Stomach (tissue), 9 donors: ENCODE data around the gene IFNLR1. TPM values are rescaled to one million over a fixed set of nuclear protein-coding genes. Genes with fewer than 3 reads are reported as not detected.

Source experiments
- DNase-seq, 2 donors: peaks; one replicate each; pipeline versions ENCODE4 v3.0.0 to v3.0.0-alpha.2; 2013 to 2019
- H3K27ac ChIP-seq, 5 donors: fragments of 200-600 bp in 4 of 5; sonication (generic) in 4 of 5; one replicate each; pipeline ENCODE4 v1.5.1; 2013 to 2019; ENCODE audit warnings: mild to moderate bottlenecking in 1 of 5, moderate library complexity in 1 of 5
- H3K27me3 ChIP-seq, 3 donors: fragments of 200-600 bp; sonication (generic); one replicate each; pipeline ENCODE4 v1.5.1; 2017 to 2019; ENCODE audit warnings: mixed run types in 1 of 3
- H3K36me3 ChIP-seq, 4 donors: fragments of 200-600 bp; sonication (generic); 1 replicate in 3 of 4; 2 replicates in 1 of 4; pipeline ENCODE4 v1.5.1; 2016 to 2019
- H3K4me1 ChIP-seq, 4 donors: fragments of 200-600 bp; sonication (generic); one replicate each; pipeline ENCODE4 v1.5.1; 2016 to 2019
- H3K4me3 ChIP-seq, 4 donors: fragments of 200-600 bp; sonication (generic) in 3 of 4; one replicate each; pipeline ENCODE4 v1.5.1; 2016 to 2019; ENCODE audit warnings: mild to moderate bottlenecking in 1 of 4
- H3K9me3 ChIP-seq, 4 donors: fragments of 200-600 bp; sonication (generic); one replicate each; pipeline ENCODE4 v1.5.1; 2016 to 2019
- EP300 ChIP-seq: sonication (generic); formaldehyde crosslinking; IDR thresholded peaks from one replicate; pipeline ENCODE4 v1.6.1; 2017; ENCODE audit warnings: antibody characterized with exemption
- POLR2A ChIP-seq, 4 donors: fragments of 450-650 bp; IDR thresholded peaks; one replicate each; pipeline ENCODE4 v1.6.1; 2016; ENCODE audit warnings: antibody characterized with exemption in 4 of 4, control low read depth in 2 of 4, mild to moderate bottlenecking in 1 of 4, moderate library complexity in 1 of 4
- POLR2AphosphoS5 ChIP-seq, 3 donors: sonication (generic); formaldehyde crosslinking; IDR thresholded peaks; one replicate each; pipeline ENCODE4 v1.6.1; 2016; ENCODE audit warnings: antibody characterized with exemption in 3 of 3
- WGBS, 5 donors: extraction: QIAGEN DNeasy Blood & Tissue Kit in 3 of 5; methylation state at CpG; one replicate each; pipeline versions ENCODE4 v1.1.5 to v1.1.7; 2013 to 2018; 5-methylcytosine and 5-hydroxymethylcytosine counted together
- intact Hi-C: fragments of 100-400 bp; cut with DNase I; formaldehyde crosslinking; loops from one replicate; pipeline ENCODE4 v1.15.1; 2023; ENCODE audit warnings: low total_unique reads
- polyA plus RNA-seq, 3 donors: library from polyadenylated mRNA; stranded (reverse); fragments of 200-250 nt; gene quantifications; one replicate each; pipeline ENCODE4 v1.2.3, GENCODE V29; 2013
- total RNA-seq, 5 donors: library from RNA; depleted of rRNA; stranded (reverse); fragments of >200 nt; gene quantifications; one replicate each; pipeline versions ENCODE4 v1.1.0 to v1.2.3, GENCODE V29; 2014 to 2016
- TF ChIP-seq, protein P1 (sequence below), 7 experiments: fragments of 450-650 bp in 4 of 7; fragments of 200-600 bp in 3 of 7; sonication (generic) in 3 of 7; IDR thresholded peaks; one replicate each; pipeline ENCODE4 v1.5.1; 2016 to 2019; ENCODE audit warnings: antibody characterized with exemption in 7 of 7, control low read depth in 2 of 7, mild to moderate bottlenecking in 1 of 7
- donor health status: healthy with polysubstance abuse.
- donor health status: Bipolar disorder and iron deficiency.
- donor health status: healthy.

The IFNLR1 gene
- total and polyA plus RNA-seq, 8 donors, result 0.31 to 6.1 (median 1.1) TPM; not detected in 1

GRCh38 chr1:24202556-24202955 lies 15.5 kb upstream of the IFNLR1 start:
- Histone ChIP-seq H3K27ac (peak overlapping the region in 4 of 5 donors; percentile 39 to 78 (median 64)), H3K4me1 (peaks cover 0 to 22% (median 11%) of the 10 kb centered on the region in 4 donors), H3K27me3 (peaks cover 0 to 13% (median 0%) of the 10 kb centered on the region in 3 donors), H3K4me3 (no peak overlapping the region), H3K36me3 (no peaks in the 10 kb centered on the region), H3K9me3 (no peaks in the 10 kb centered on the region)
- DNase-seq, result no peak
- intact Hi-C loops, result loop anchor here (5.0 kb wide), 1 partner anchor 185 kb away; no protein-coding TSS in a partner anchor
- WGBS, 5 donors, result 86 to 92% (median 92%) methylated on average over 9 of the region's 9 CpGs
- TF ChIP-seq POLR2A (IDR thresholded peaks at IDR 0.05) (no peak), POLR2AphosphoS5 (IDR thresholded peaks at IDR 0.05) (no peak), EP300 (no peak)
- TF ChIP-seq, protein P1, sequence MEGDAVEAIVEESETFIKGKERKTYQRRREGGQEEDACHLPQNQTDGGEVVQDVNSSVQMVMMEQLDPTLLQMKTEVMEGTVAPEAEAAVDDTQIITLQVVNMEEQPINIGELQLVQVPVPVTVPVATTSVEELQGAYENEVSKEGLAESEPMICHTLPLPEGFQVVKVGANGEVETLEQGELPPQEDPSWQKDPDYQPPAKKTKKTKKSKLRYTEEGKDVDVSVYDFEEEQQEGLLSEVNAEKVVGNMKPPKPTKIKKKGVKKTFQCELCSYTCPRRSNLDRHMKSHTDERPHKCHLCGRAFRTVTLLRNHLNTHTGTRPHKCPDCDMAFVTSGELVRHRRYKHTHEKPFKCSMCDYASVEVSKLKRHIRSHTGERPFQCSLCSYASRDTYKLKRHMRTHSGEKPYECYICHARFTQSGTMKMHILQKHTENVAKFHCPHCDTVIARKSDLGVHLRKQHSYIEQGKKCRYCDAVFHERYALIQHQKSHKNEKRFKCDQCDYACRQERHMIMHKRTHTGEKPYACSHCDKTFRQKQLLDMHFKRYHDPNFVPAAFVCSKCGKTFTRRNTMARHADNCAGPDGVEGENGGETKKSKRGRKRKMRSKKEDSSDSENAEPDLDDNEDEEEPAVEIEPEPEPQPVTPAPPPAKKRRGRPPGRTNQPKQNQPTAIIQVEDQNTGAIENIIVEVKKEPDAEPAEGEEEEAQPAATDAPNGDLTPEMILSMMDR (IDR thresholded peaks at IDR 0.05), result no peak

DNA sequence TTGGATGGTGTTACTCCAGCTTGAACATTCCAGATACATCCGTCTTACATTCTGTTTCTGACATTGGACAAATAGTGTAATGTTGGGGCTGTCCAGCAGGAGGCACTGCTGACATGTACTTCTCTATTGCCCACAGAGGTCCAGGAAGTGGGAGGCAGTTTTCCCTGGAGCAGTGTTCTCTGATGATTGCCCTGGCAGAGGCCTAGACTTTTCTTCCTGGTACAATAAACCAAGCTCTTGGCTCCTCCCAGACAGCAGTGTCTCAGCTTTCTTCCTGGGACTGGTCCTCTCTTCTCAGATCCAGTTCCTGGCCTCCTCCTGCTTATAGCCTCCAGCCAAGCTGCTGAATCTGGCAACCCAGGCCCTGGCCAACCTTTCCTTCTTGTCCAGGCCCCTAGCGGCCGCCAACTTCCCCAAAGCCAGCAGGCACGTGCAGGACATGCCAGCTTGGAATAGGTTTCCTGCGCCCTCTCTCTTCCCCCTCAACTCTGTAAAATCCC lies 14.9 kb upstream of the IFNLR1 start:
- Histone ChIP-seq H3K9me3 (no peaks in the 10 kb centered on the region), H3K36me3 (no peaks in the 10 kb centered on the region), H3K27me3 (peaks cover 0 to 13% (median 0%) of the 10 kb centered on the region in 3 donors), H3K4me1 (peaks cover 0 to 27% (median 11%) of the 10 kb centered on the region in 4 donors), H3K27ac (peak overlapping the region in 4 of 5 donors; percentile 39 to 78 (median 64)), H3K4me3 (no peak overlapping the region)
- peak; percentile 90 to 93 for DNase-seq
- TF ChIP-seq EP300 (no peak), POLR2AphosphoS5 (IDR thresholded peaks at IDR 0.05) (peak in 2 of 3 donors; percentile 47 to 84), POLR2A (IDR thresholded peaks at IDR 0.05) (no peak)
- TF ChIP-seq, protein P1 (IDR thresholded peaks at IDR 0.05), result peak in 5 of 7 experiments; percentile 60 to 82 (median 74)
- intact Hi-C loops, result loop anchor here (5.0 kb wide), 1 partner anchor 185 kb away; no protein-coding TSS in a partner anchor
- WGBS, 5 donors, result 32 to 47% (median 42%) methylated on average over 5 of the region's 5 CpGs

GRCh38 chr1:24199291-24199900 lies 12.3 kb upstream of the IFNLR1 start:
- intact Hi-C loops, result no loop called here
- H3K4me3 ChIP-seq, result no peak overlapping the region
- H3K27ac ChIP-seq, result no peak overlapping the region
- no peaks in the 10 kb centered on the region for H3K36me3 ChIP-seq
- 29 to 33% (median 30%) methylated on average over 15 of the region's 15 CpGs for WGBS, 5 donors
- H3K9me3 ChIP-seq, result no peaks in the 10 kb centered on the region
- peaks cover 0 to 5% (median 0%) of the 10 kb centered on the region in 3 donors for H3K27me3 ChIP-seq
- TF ChIP-seq, protein P1 (IDR thresholded peaks at IDR 0.05), result peak in 5 of 7 experiments; percentile 77 to 94 (median 90)
- TF ChIP-seq POLR2A (IDR thresholded peaks at IDR 0.05) (no peak), POLR2AphosphoS5 (IDR thresholded peaks at IDR 0.05) (peak in 1 of 3 donors; percentile 7), EP300 (no peak)
- H3K4me1 ChIP-seq, result peaks cover 0 to 28% (median 11%) of the 10 kb centered on the region in 4 donors
- peak; percentile 68 to 84 for DNase-seq

DNA sequence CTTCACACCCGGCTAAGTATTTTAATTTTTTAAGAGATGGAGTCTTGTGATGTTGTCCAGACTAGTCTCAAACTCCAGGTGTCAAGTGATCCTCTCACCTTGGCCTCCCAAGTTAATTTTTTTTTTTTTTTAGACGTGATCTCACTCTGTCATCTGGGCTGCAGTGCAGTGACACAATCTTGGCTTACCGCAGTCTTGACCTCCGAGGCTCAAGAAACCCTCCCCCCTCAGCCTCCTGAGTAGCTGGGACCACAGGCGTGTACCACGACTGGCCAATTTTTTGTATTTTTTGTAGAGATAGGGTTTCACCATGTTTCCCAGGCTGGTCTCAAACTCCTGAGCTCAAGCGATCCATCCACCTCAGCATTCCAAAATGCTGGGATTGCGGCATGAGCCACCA lies 11.7 kb upstream of the IFNLR1 start:
- Histone ChIP-seq H3K36me3 (no peaks in the 10 kb centered on the region), H3K27ac (no peak overlapping the region), H3K27me3 (peaks cover 0 to 5% (median 0%) of the 10 kb centered on the region in 3 donors), H3K4me3 (no peak overlapping the region), H3K9me3 (no peaks in the 10 kb centered on the region), H3K4me1 (peaks cover 0 to 28% (median 11%) of the 10 kb centered on the region in 4 donors)
- no peak for DNase-seq
- TF ChIP-seq, protein P1 (IDR thresholded peaks at IDR 0.05), result no peak
- TF ChIP-seq POLR2A (IDR thresholded peaks at IDR 0.05), result no peak
- no peak for TF ChIP-seq EP300
- no peak for TF ChIP-seq POLR2AphosphoS5 (IDR thresholded peaks at IDR 0.05)
- intact Hi-C loops, result no loop called here
- 61 to 67% (median 63%) methylated on average over 8 of the region's 8 CpGs for WGBS, 5 donors
